Measurements from ENCODE around the gene PPT2.

The PPT2 gene

DNA sequence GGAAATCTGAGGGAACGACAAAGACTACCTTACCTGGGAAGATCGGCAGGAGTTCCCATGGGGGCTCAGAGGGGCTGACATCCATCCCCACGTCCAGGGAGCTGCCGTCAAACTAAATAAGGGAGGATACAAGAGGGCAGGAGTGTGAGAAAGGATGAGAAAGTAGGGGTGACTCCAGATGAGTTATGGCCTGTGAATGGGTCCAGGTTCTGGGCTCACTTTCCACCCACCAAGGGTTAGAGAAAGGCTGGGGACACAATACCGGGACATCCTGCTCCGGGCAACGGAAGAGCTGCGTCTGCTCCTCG is 26.6 kb upstream of the PPT2 start:
- TF ChIP-seq, protein P1, sequence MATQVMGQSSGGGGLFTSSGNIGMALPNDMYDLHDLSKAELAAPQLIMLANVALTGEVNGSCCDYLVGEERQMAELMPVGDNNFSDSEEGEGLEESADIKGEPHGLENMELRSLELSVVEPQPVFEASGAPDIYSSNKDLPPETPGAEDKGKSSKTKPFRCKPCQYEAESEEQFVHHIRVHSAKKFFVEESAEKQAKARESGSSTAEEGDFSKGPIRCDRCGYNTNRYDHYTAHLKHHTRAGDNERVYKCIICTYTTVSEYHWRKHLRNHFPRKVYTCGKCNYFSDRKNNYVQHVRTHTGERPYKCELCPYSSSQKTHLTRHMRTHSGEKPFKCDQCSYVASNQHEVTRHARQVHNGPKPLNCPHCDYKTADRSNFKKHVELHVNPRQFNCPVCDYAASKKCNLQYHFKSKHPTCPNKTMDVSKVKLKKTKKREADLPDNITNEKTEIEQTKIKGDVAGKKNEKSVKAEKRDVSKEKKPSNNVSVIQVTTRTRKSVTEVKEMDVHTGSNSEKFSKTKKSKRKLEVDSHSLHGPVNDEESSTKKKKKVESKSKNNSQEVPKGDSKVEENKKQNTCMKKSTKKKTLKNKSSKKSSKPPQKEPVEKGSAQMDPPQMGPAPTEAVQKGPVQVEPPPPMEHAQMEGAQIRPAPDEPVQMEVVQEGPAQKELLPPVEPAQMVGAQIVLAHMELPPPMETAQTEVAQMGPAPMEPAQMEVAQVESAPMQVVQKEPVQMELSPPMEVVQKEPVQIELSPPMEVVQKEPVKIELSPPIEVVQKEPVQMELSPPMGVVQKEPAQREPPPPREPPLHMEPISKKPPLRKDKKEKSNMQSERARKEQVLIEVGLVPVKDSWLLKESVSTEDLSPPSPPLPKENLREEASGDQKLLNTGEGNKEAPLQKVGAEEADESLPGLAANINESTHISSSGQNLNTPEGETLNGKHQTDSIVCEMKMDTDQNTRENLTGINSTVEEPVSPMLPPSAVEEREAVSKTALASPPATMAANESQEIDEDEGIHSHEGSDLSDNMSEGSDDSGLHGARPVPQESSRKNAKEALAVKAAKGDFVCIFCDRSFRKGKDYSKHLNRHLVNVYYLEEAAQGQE (IDR thresholded peaks at IDR 0.05; ENCODE audit: insufficient read depth in 1 of 2, low read depth in 2 of 2, low read length in 2 of 2): no peak
- no peak for TF ChIP-seq FOXP2 (optimal IDR thresholded peaks at IDR 0.05; ENCODE audit: borderline replicate concordance, extremely low read depth, extremely low read length, insufficient read depth)
- TF ChIP-seq TAF1 (IDR thresholded peaks at IDR 0.05; ENCODE audit: borderline replicate concordance, insufficient read depth, low read length): no peak
- TF ChIP-seq SIN3A (IDR thresholded peaks at IDR 0.05; ENCODE audit: borderline replicate concordance, insufficient read depth, low read length): no peak

DNA sequence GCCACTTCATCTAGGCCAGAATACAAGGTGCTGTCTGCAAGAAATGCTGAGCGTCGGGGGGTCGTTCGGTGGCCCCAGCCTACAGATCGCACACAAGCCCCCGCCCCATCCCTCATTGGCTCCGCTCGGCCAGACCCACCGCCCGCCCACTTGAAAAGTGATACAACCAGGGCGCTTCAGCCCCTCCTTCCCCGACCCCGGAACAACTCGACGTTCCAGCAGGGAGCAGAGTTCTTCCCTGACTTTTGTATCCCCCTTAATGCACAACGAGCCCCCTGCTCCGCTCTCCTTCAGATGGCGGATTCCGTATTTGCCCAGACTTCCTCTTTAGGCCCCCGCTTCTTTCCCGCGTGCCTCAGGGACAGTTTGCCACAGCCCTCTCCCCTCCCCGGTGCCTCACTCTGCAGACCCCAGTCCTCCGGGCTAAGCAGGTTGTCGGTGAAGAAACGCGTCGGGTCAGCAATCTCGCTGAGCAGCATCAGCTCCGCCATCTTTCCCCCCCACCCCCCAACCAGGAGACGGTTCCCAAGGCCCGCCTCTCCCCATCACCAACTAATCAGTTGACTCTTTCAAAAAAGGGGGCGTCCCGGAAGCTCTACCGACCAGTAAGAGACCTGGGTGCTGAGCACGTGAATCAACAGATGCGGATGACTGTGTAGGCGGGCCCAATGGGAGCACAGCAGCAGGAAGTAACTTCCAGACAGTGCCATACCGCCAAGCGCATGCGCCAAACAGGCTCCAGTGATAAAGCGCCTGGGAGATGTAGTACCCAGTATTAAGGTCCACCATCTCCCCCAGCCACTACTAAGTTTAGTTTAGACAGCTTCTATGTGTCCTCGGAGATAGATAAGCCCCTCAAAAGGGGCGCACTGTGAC is 26.0 kb upstream of the PPT2 start, which contains the start of gene ATF6B:
ATF6B (minus strand) TSS at position 530 of the 876 bp plus-strand sequence; CDS start at position 491, 39 bp downstream.
- TF ChIP-seq SIN3A (IDR thresholded peaks at IDR 0.05; ENCODE audit: borderline replicate concordance, insufficient read depth, low read length): peak; percentile 58; the same call in 1 of the 2 replicates
- TF ChIP-seq, protein P1 (IDR thresholded peaks at IDR 0.05; ENCODE audit: insufficient read depth in 1 of 2, low read depth in 2 of 2, low read length in 2 of 2): no peak
- TF ChIP-seq POLR2AphosphoS5 (IDR thresholded peaks at IDR 0.05; ENCODE audit: low read depth, low read length): peak; percentile 67; the same call in 1 of the 2 replicates
- TF ChIP-seq FOXP2 (optimal IDR thresholded peaks at IDR 0.05; ENCODE audit: borderline replicate concordance, extremely low read depth, extremely low read length, insufficient read depth): no peak
- TF ChIP-seq TAF1 (IDR thresholded peaks at IDR 0.05; ENCODE audit: borderline replicate concordance, insufficient read depth, low read length): peak; percentile 83; the same call in 1 of the 2 replicates

GRCh38 chr6:32128751-32129296 is 25.1 kb upstream of the PPT2 start:
- TF ChIP-seq TAF1 (IDR thresholded peaks at IDR 0.05; ENCODE audit: borderline replicate concordance, insufficient read depth, low read length) (no peak), FOXP2 (optimal IDR thresholded peaks at IDR 0.05; ENCODE audit: borderline replicate concordance, extremely low read depth, extremely low read length, insufficient read depth) (no peak), SIN3A (IDR thresholded peaks at IDR 0.05; ENCODE audit: borderline replicate concordance, insufficient read depth, low read length) (no peak), POLR2AphosphoS5 (IDR thresholded peaks at IDR 0.05; ENCODE audit: low read depth, low read length) (no peak)
- TF ChIP-seq, protein P1 (IDR thresholded peaks at IDR 0.05; ENCODE audit: insufficient read depth in 1 of 2, low read depth in 2 of 2, low read length in 2 of 2): no peak

DNA sequence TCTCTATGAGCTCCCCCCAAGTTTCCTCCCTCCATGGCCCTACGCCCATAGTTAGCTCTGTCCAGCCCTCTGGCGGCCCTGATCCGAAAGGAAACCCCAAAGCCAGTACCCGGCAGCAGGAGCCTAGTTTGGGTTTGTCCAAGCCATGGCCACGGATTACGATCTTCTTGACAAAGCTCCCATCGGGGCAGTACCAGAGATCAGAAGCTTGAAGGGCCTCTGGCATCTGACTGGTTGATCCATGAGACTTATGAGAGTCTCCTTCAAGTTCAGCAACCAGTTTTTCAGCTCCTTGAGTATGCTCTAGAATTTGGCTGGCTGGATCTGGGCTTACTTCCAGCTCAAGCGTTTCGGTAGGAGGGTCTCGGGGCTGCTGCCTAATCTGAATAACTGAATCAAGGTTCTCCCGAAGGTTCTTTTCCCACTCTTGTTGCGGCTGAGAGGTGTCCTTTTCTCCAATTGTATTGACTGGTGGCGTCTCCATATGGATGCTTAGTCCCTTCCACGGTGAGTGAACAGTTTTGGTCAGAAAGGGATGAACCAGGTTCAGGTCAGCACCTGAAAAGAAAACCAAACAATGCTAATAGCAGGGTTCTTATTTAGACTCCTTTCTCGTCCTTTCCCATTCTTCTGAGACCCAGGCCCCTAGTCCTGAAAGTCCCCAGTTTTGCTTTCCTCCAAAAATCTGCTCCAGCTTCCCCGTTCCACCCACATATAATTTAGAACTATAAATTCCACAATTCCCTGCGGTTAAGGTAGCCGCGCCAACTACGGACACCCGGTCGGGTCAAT is 24.4 kb upstream of the PPT2 start:
- TF ChIP-seq TAF1 (IDR thresholded peaks at IDR 0.05; ENCODE audit: borderline replicate concordance, insufficient read depth, low read length) (no peak), FOXP2 (optimal IDR thresholded peaks at IDR 0.05; ENCODE audit: borderline replicate concordance, extremely low read depth, extremely low read length, insufficient read depth) (no peak), POLR2AphosphoS5 (IDR thresholded peaks at IDR 0.05; ENCODE audit: low read depth, low read length) (no peak), SIN3A (IDR thresholded peaks at IDR 0.05; ENCODE audit: borderline replicate concordance, insufficient read depth, low read length) (no peak)
- TF ChIP-seq, protein P1 (IDR thresholded peaks at IDR 0.05; ENCODE audit: insufficient read depth in 1 of 2, low read depth in 2 of 2, low read length in 2 of 2): no peak

Data from PFSK-1 (cell line).